GM12878 (cell line): ENCODE data around the gene KLRB1. TPM values are rescaled to one million over a fixed set of nuclear protein-coding genes. Genes with fewer than 3 reads are reported as not detected.

Experiments used
- BHLHE40 ChIP-seq, 2 experiments: fragments of 450-650 bp in 1 of 2; IDR thresholded peaks; 2 replicates each; pipeline ENCODE4 v1.6.1; 2011 to 2017; ENCODE audit warnings: low read depth in 2 of 2, borderline replicate concordance in 1 of 2, improper control_type of control experiment in 1 of 2, low read length in 1 of 2, mild to moderate bottlenecking in 1 of 2
- HCFC1 ChIP-seq: fragments of 150-350 bp; IDR thresholded peaks from 2 replicates; pipeline ENCODE4 v1.6.1; 2014; ENCODE audit warnings: low read length
- HDAC6 ChIP-seq: fragments of 200-600 bp; sonication (generic); IDR thresholded peaks from one replicate; pipeline ENCODE4 v1.8.0; 2017; ENCODE audit warnings: antibody characterized with exemption; ENCODE audit not compliant: unreplicated experiment
- IKZF2 ChIP-seq, 2 experiments: fragments of 450-650 bp; IDR thresholded peaks; 2 replicates each; pipeline ENCODE4 v1.6.1; 2017; ENCODE audit warnings: mild to moderate bottlenecking in 2 of 2, moderate library complexity in 2 of 2
- JUND ChIP-seq: IDR thresholded peaks from 2 replicates; pipeline ENCODE4 v1.6.1; 2012; ENCODE audit warnings: low read depth, mild to moderate bottlenecking, low read length, improper control_type of control experiment, moderate library complexity
- KAT2A ChIP-seq: conservative IDR thresholded peaks from 2 replicates; pipeline ENCODE4 v1.6.1; 2011; ENCODE audit warnings: low read depth, low read length; ENCODE audit not compliant: control insufficient read depth
- MEF2A ChIP-seq: IDR thresholded peaks from 2 replicates; pipeline ENCODE4 v1.6.1; 2011; ENCODE audit warnings: low read depth, mild to moderate bottlenecking, low read length, moderate library complexity; ENCODE audit not compliant: insufficient read depth
- MXI1 ChIP-seq: fragments of 150-350 bp; IDR thresholded peaks from 2 replicates; pipeline ENCODE4 v1.6.1; 2011; ENCODE audit warnings: low read depth, mild to moderate bottlenecking, inconsistent platforms, low read length, improper control_type of control experiment
- NFIC ChIP-seq: IDR thresholded peaks from 2 replicates; pipeline ENCODE4 v1.6.1; 2012; ENCODE audit warnings: low read depth, mild to moderate bottlenecking, inconsistent platforms, low read length, moderate library complexity
- NFXL1 ChIP-seq: fragments of 450-650 bp; IDR thresholded peaks from 2 replicates; pipeline ENCODE4 v1.6.1; 2017; ENCODE audit warnings: antibody characterized with exemption, mild to moderate bottlenecking, borderline replicate concordance
- NR2C1 ChIP-seq: fragments of 450-650 bp; IDR thresholded peaks from 2 replicates; pipeline ENCODE4 v1.6.1; 2017; ENCODE audit warnings: antibody characterized with exemption, mild to moderate bottlenecking, moderate library complexity
- PML ChIP-seq: IDR thresholded peaks from 2 replicates; pipeline ENCODE4 v1.6.1; 2012; ENCODE audit warnings: low read length, inconsistent platforms
- RB1 ChIP-seq: fragments of 450-650 bp; formaldehyde crosslinking; IDR thresholded peaks from 2 replicates; pipeline ENCODE4 v1.6.1; 2017; ENCODE audit warnings: mild to moderate bottlenecking, borderline replicate concordance
- RBBP5 ChIP-seq: fragments of 200-600 bp; sonication (generic); conservative IDR thresholded peaks from 2 replicates; pipeline ENCODE4 v1.6.1; 2016
- RFX5 ChIP-seq: IDR thresholded peaks from 2 replicates; pipeline ENCODE4 v1.6.1; 2011; ENCODE audit warnings: low read depth, low read length, improper control_type of control experiment
- SIX5 ChIP-seq: IDR thresholded peaks from 2 replicates; pipeline ENCODE4 v1.6.1; 2011; ENCODE audit warnings: mild to moderate bottlenecking, low read depth, low read length, moderate library complexity; ENCODE audit not compliant: severe bottlenecking
- SMC3 ChIP-seq: IDR thresholded peaks from 2 replicates; pipeline ENCODE4 v1.6.1; 2011; ENCODE audit warnings: low read length, improper control_type of control experiment, borderline replicate concordance
- STAT3 ChIP-seq: IDR thresholded peaks from 2 replicates; pipeline ENCODE4 v1.6.1; 2011; ENCODE audit warnings: low read depth, low read length, improper control_type of control experiment
- TARDBP ChIP-seq: IDR thresholded peaks from 2 replicates; pipeline ENCODE4 v1.6.1; 2016; ENCODE audit warnings: borderline replicate concordance
- polyA plus RNA-seq, 11 experiments: library from polyadenylated mRNA; depleted of rRNA in 4 of 11; unstranded in 6 of 11; stranded (reverse) in 5 of 11; fragments of >200 nt; fragmentation: Nextera tagmentation in 4 of 11; fragmentation: Illumina TruSeq in 1 of 11; extraction: Ambion mirVana in 4 of 11; extraction: Trizol in 1 of 11; gene quantifications; 1 replicate in 1 of 11; 2 replicates in 10 of 11; pipeline versions ENCODE4 v1.2.1 to v1.2.3, GENCODE V29; 2011 to 2016; ENCODE audit warnings: inconsistent platforms in 2 of 11, missing spikeins in 2 of 11, low read depth in 1 of 11
- total RNA-seq, 4 experiments: library from RNA; depleted of rRNA in 3 of 4; stranded (reverse); fragments of >200 nt in 3 of 4; fragmentation: Illumina TruSeq in 1 of 4; extraction: Trizol in 1 of 4; gene quantifications; 2 replicates each; pipeline versions ENCODE4 v1.2.1 to v1.2.3, GENCODE V29; 2013 to 2021
- TF ChIP-seq, protein P1 (sequence below): fragments of 450-650 bp; IDR thresholded peaks from 2 replicates; pipeline ENCODE4 v1.6.1; 2014; ENCODE audit warnings: mild to moderate bottlenecking
- TF ChIP-seq, protein P2 (sequence below): fragments of 450-650 bp; IDR thresholded peaks from 2 replicates; pipeline ENCODE4 v1.6.1; 2017; ENCODE audit warnings: antibody characterized with exemption, mild to moderate bottlenecking, moderate library complexity
- TF ChIP-seq, protein P3 (sequence below): IDR thresholded peaks from 2 replicates; pipeline ENCODE4 v1.6.1; 2012; ENCODE audit warnings: improper control_type of control experiment, low read depth, low read length; ENCODE audit not compliant: insufficient replicate concordance

KLRB1 gene
- total and polyA plus RNA-seq, 10 of the 15 experiments (the other 5 are each of a cell fraction or from before 2014, with no cell fraction given): not detected

DNA sequence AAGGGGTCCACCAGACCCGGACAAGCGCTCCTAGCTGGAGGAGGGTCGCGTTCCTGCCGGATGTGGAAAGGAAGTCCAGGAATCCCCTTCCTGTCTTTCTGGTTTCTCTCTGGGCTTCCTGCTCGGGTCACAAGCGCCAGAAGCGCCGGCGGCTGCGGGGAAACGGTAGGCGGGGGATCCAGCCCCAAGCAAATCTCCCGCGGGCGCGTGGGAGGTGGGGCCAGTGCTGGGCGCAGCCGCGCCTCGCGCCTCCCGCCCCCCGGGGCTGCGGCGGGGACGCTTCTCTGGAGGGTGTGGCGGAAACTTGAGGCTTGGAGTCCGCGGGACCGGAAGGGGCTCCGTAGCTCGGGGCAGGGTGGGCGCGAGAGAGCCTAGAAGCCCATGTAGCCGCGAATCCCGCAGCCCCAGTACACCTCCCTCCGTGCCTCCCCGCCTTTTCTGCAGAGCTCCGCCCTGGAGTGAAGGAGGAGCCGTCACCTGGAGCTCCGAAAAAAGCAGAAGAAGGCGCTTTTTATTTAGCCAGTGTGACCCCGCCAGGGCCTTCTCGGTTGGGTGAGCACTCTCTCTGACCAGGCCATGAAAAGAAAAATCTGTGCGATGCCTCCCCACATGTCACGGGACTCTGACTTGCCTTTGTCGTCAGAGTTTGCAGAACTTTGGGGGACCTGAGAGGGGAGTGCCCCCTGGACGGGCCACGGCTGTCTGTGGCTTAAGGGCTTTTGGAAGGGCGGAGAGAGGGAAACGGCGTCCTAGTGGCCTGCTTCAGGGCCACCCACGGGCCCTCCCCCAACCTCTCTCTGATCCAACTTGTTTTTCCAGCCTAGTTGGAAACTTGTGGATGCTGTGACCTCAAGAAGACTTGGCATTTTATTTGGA lies 40.3 kb upstream of the KLRB1 start (continued):
- TF ChIP-seq IKZF2 (IDR thresholded peaks at IDR 0.05) (peak; percentile 29 to 35), SIX5 (no peak), PML (peak; percentile 61; the same call in 1 of the 2 replicates), KAT2A (no peak), NR2C1 (no peak), HCFC1 (no peak), NFXL1 (no peak), RB1 (peak; percentile 37; the same call in 1 of the 2 replicates), HDAC6 (no peak), BHLHE40 (IDR thresholded peaks at IDR 0.05; ENCODE audit: borderline replicate concordance in 1 of 2, low read depth in 2 of 2, low read length in 1 of 2) (peak; percentile 94 to 96), RBBP5 (no peak), TARDBP (no peak), JUND (no peak), SMC3 (no peak), MXI1 (peak; percentile 41; the same call in 1 of the 2 replicates), MEF2A (0 out of 2 replicates have a peak, but pooled peaks have one; percentile 37), NFIC (peak; percentile 49; the same call in 1 of the 2 replicates), STAT3 (no peak), RFX5 (no peak)
- TF ChIP-seq, protein P1, sequence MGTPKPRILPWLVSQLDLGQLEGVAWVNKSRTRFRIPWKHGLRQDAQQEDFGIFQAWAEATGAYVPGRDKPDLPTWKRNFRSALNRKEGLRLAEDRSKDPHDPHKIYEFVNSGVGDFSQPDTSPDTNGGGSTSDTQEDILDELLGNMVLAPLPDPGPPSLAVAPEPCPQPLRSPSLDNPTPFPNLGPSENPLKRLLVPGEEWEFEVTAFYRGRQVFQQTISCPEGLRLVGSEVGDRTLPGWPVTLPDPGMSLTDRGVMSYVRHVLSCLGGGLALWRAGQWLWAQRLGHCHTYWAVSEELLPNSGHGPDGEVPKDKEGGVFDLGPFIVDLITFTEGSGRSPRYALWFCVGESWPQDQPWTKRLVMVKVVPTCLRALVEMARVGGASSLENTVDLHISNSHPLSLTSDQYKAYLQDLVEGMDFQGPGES: no peak
- TF ChIP-seq, protein P2, sequence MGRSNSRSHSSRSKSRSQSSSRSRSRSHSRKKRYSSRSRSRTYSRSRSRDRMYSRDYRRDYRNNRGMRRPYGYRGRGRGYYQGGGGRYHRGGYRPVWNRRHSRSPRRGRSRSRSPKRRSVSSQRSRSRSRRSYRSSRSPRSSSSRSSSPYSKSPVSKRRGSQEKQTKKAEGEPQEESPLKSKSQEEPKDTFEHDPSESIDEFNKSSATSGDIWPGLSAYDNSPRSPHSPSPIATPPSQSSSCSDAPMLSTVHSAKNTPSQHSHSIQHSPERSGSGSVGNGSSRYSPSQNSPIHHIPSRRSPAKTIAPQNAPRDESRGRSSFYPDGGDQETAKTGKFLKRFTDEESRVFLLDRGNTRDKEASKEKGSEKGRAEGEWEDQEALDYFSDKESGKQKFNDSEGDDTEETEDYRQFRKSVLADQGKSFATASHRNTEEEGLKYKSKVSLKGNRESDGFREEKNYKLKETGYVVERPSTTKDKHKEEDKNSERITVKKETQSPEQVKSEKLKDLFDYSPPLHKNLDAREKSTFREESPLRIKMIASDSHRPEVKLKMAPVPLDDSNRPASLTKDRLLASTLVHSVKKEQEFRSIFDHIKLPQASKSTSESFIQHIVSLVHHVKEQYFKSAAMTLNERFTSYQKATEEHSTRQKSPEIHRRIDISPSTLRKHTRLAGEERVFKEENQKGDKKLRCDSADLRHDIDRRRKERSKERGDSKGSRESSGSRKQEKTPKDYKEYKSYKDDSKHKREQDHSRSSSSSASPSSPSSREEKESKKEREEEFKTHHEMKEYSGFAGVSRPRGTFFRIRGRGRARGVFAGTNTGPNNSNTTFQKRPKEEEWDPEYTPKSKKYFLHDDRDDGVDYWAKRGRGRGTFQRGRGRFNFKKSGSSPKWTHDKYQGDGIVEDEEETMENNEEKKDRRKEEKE: no peak
- TF ChIP-seq, protein P3, sequence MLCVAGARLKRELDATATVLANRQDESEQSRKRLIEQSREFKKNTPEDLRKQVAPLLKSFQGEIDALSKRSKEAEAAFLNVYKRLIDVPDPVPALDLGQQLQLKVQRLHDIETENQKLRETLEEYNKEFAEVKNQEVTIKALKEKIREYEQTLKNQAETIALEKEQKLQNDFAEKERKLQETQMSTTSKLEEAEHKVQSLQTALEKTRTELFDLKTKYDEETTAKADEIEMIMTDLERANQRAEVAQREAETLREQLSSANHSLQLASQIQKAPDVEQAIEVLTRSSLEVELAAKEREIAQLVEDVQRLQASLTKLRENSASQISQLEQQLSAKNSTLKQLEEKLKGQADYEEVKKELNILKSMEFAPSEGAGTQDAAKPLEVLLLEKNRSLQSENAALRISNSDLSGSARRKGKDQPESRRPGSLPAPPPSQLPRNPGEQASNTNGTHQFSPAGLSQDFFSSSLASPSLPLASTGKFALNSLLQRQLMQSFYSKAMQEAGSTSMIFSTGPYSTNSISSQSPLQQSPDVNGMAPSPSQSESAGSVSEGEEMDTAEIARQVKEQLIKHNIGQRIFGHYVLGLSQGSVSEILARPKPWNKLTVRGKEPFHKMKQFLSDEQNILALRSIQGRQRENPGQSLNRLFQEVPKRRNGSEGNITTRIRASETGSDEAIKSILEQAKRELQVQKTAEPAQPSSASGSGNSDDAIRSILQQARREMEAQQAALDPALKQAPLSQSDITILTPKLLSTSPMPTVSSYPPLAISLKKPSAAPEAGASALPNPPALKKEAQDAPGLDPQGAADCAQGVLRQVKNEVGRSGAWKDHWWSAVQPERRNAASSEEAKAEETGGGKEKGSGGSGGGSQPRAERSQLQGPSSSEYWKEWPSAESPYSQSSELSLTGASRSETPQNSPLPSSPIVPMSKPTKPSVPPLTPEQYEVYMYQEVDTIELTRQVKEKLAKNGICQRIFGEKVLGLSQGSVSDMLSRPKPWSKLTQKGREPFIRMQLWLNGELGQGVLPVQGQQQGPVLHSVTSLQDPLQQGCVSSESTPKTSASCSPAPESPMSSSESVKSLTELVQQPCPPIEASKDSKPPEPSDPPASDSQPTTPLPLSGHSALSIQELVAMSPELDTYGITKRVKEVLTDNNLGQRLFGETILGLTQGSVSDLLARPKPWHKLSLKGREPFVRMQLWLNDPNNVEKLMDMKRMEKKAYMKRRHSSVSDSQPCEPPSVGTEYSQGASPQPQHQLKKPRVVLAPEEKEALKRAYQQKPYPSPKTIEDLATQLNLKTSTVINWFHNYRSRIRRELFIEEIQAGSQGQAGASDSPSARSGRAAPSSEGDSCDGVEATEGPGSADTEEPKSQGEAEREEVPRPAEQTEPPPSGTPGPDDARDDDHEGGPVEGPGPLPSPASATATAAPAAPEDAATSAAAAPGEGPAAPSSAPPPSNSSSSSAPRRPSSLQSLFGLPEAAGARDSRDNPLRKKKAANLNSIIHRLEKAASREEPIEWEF: no peak
